ENCODE measurements around the gene MSGN1. TPM values are rescaled to one million over a fixed set of nuclear protein-coding genes. Genes with fewer than 3 reads are reported as not detected.

MSGN1 gene
- total RNA-seq, 1 experiment from 2014 or later = not detected

- Mint-ChIP-seq H3K27me3 (ENCODE audit: low read depth) (peaks cover 13% of the 10 kb centered on the region), H3K36me3 (ENCODE audit: insufficient read depth in 1 of 3, low read depth in 3 of 3) (no peaks in the 10 kb centered on the region), H3K9me3 (no peaks in the 10 kb centered on the region), H3K27ac (no peak overlapping the region), H3K4me3 (no peak overlapping the region), H3K4me1 (peaks cover 2 to 8% of the 10 kb centered on the region in 2 experiments; a peak in 3 of 4 replicates)
- H3K27ac ChIP-seq (ENCODE audit: insufficient read length, low read depth, low read length) = no peak overlapping the region
- no peak overlapping the region for H3K4ac ChIP-seq (ENCODE audit: low read depth, low read length)
- no peak overlapping the region for H2BK12ac ChIP-seq (ENCODE audit: insufficient read length, low read depth, low read length)
- no peak overlapping the region for H4K8ac ChIP-seq (replicated peaks; ENCODE audit: insufficient read length, low read depth, low read length)
- H3T11ph ChIP-seq (ENCODE audit: low read length) = no peak overlapping the region
- H3K4me2 ChIP-seq (ENCODE audit: insufficient read depth, insufficient read length, low read length) = no peak overlapping the region
- no peaks in the 10 kb centered on the region for H3K27me3 ChIP-seq (ENCODE audit: insufficient read depth, low read length)
- no peak overlapping the region for H3K23ac ChIP-seq (ENCODE audit: insufficient read length, low read depth, low read length)
- no peak overlapping the region for H3K14ac ChIP-seq (ENCODE audit: insufficient read depth, low read length)
- no peaks in the 10 kb centered on the region for H3K23me2 ChIP-seq (ENCODE audit: insufficient read length, low read depth, low read length, poor library complexity, severe bottlenecking)
- no peak overlapping the region for H2AK5ac ChIP-seq (ENCODE audit: insufficient read length, low read length)
- no peak overlapping the region for H3K9ac ChIP-seq (ENCODE audit: extremely low read depth, insufficient read length, low read length)
- no peak overlapping the region for H2BK120ac ChIP-seq (ENCODE audit: low read depth, low read length, poor library complexity, severe bottlenecking)
- WGBS (ENCODE audit: extremely low coverage, insufficient read length, low lambda C conversion rate) = no CpG with 5 or more reads among the region's 5 CpGs
- H2AFZ ChIP-seq (ENCODE audit: low read length) = no peak overlapping the region
- H3K18ac ChIP-seq (ENCODE audit: insufficient read length, low read depth, low read length) = no peak overlapping the region
- H4K91ac ChIP-seq (ENCODE audit: insufficient read length, low read depth, low read length) = no peak overlapping the region
- H3K79me1 ChIP-seq (ENCODE audit: insufficient read depth, low read depth, low read length, poor library complexity, severe bottlenecking) = no peaks in the 10 kb centered on the region
- H2BK20ac ChIP-seq (ENCODE audit: low read depth, low read length, poor library complexity, severe bottlenecking) = no peak overlapping the region
- no peak overlapping the region for H2BK5ac ChIP-seq (ENCODE audit: insufficient read length, low read length)
- no peaks in the 10 kb centered on the region for H4K20me1 ChIP-seq (ENCODE audit: control insufficient read depth, insufficient read depth, insufficient read length)
- H3K79me2 ChIP-seq (ENCODE audit: insufficient read depth, low read length) = no peaks in the 10 kb centered on the region
- no peak overlapping the region for H3K56ac ChIP-seq (ENCODE audit: insufficient read length, low read depth, low read length)
- no peak overlapping the region for H2BK15ac ChIP-seq (ENCODE audit: low read depth, low read length)
- no peaks in the 10 kb centered on the region for H3K9me3 ChIP-seq (ENCODE audit: control insufficient read depth, low read depth, low read length)
- H4K5ac ChIP-seq (ENCODE audit: insufficient read length, low read depth, low read length) = no peak overlapping the region
- no peak for TF ChIP-seq CTCF (conservative IDR thresholded peaks at IDR 0.05)
- DNase-seq = no peak
- no peaks in the 10 kb centered on the region for H3K4me1 ChIP-seq (ENCODE audit: insufficient read depth, low read length)
Measured at GRCh38 chr2:17795309-17795708, 21.0 kb upstream of the MSGN1 start.

Data from H9 (cell line).